Liver (tissue), 9 donors: ENCODE results near the gene HNRNPA0. TPM values are rescaled to one million over a fixed set of nuclear protein-coding genes. Genes with fewer than 3 reads are reported as not detected.

Experiments used
- DNase-seq: peaks from one replicate; pipeline ENCODE4 v3.0.0-alpha.2; 2017; ENCODE audit warnings: low spot score
- H3K27ac ChIP-seq, 2 donors: one replicate each; pipeline ENCODE4 v1.7.0; 2013; ENCODE audit warnings: inconsistent platforms in 2 of 2, low read length in 2 of 2, control low read depth in 1 of 2, low read depth in 1 of 2, mild to moderate bottlenecking in 1 of 2
- H3K27me3 ChIP-seq, 4 donors: one replicate each; pipeline versions ENCODE4 v1.6.1 to v1.7.0; 2013; ENCODE audit warnings: low read length in 3 of 4, inconsistent platforms in 1 of 4, mild to moderate bottlenecking in 1 of 4, moderate library complexity in 1 of 4; ENCODE audit not compliant: control insufficient read depth in 4 of 4, insufficient read depth in 4 of 4
- H3K36me3 ChIP-seq, 4 donors: one replicate each; pipeline versions ENCODE4 v1.6.1 to v1.7.0; 2013; ENCODE audit warnings: low read length in 3 of 4, mild to moderate bottlenecking in 3 of 4, low read depth in 1 of 4, moderate library complexity in 1 of 4; ENCODE audit not compliant: control insufficient read depth in 4 of 4, insufficient read depth in 3 of 4
- H3K4me1 ChIP-seq, 4 donors: one replicate each; pipeline versions ENCODE4 v1.6.1 to v1.7.0; 2013; ENCODE audit warnings: low read length in 3 of 4, mild to moderate bottlenecking in 3 of 4, moderate library complexity in 1 of 4; ENCODE audit not compliant: control insufficient read depth in 4 of 4, insufficient read depth in 4 of 4
- H3K4me3 ChIP-seq, 3 donors: one replicate each; pipeline versions ENCODE4 v1.6.1 to v1.7.0; 2013; ENCODE audit warnings: low read length in 3 of 3, control low read depth in 1 of 3, low read depth in 1 of 3, mild to moderate bottlenecking in 1 of 3
- H3K9ac ChIP-seq, 2 donors: one replicate each; pipeline ENCODE4 v1.7.0; 2013; ENCODE audit warnings: low read length in 2 of 2, mild to moderate bottlenecking in 2 of 2, moderate library complexity in 2 of 2, control low read depth in 1 of 2, low read depth in 1 of 2
- H3K9me3 ChIP-seq, 4 donors: one replicate each; pipeline versions ENCODE4 v1.6.1 to v1.7.0; 2013; ENCODE audit warnings: low read length in 3 of 4; ENCODE audit not compliant: control insufficient read depth in 4 of 4
- ATF3 ChIP-seq: IDR thresholded peaks from 2 replicates; pipeline ENCODE4 v1.6.1; 2016; ENCODE audit warnings: antibody characterized with exemption
- EGR1 ChIP-seq, 2 donors: IDR thresholded peaks; 2 replicates each; pipeline ENCODE4 v1.6.1; 2016 to 2018; ENCODE audit warnings: antibody characterized with exemption in 2 of 2, low read depth in 2 of 2
- FOXA1 ChIP-seq: IDR thresholded peaks from 2 replicates; pipeline ENCODE4 v1.6.1; 2016; ENCODE audit warnings: antibody characterized with exemption
- FOXA2 ChIP-seq: IDR thresholded peaks from 2 replicates; pipeline ENCODE4 v1.6.1; 2016; ENCODE audit warnings: antibody characterized with exemption
- GABPA ChIP-seq, 2 donors: IDR thresholded peaks in 1 of 2; conservative IDR thresholded peaks in 1 of 2; 2 replicates each; pipeline ENCODE4 v1.6.1; 2016; ENCODE audit warnings: antibody characterized with exemption in 2 of 2, mild to moderate bottlenecking in 1 of 2, moderate library complexity in 1 of 2
- HNF4A ChIP-seq, 2 donors: conservative IDR thresholded peaks; 2 replicates each; pipeline ENCODE4 v1.6.1; 2016; ENCODE audit warnings: antibody characterized with exemption in 2 of 2, mild to moderate bottlenecking in 2 of 2
- HNF4G ChIP-seq: IDR thresholded peaks from 2 replicates; pipeline ENCODE4 v1.6.1; 2016; ENCODE audit warnings: antibody characterized with exemption
- MAX ChIP-seq: IDR thresholded peaks from 2 replicates; pipeline ENCODE4 v1.6.1; 2016; ENCODE audit warnings: antibody characterized with exemption
- NR2F2 ChIP-seq: IDR thresholded peaks from 2 replicates; pipeline ENCODE4 v1.6.1; 2016; ENCODE audit warnings: antibody characterized with exemption
- RAD21 ChIP-seq, 2 donors: IDR thresholded peaks; 2 replicates each; pipeline ENCODE4 v1.6.1; 2016; ENCODE audit warnings: antibody characterized with exemption in 2 of 2, mild to moderate bottlenecking in 2 of 2
- RXRA ChIP-seq, 2 donors: IDR thresholded peaks; 2 replicates each; pipeline ENCODE4 v1.6.1; 2017 to 2018; ENCODE audit warnings: antibody characterized with exemption in 2 of 2, mild to moderate bottlenecking in 1 of 2
- TAF1 ChIP-seq: conservative IDR thresholded peaks from 2 replicates; pipeline ENCODE4 v1.6.1; 2016; ENCODE audit warnings: antibody characterized with exemption, mild to moderate bottlenecking
- YY1 ChIP-seq: IDR thresholded peaks from 2 replicates; pipeline ENCODE4 v1.6.1; 2016; ENCODE audit warnings: antibody characterized with exemption, mild to moderate bottlenecking
- WGBS: extraction: QIAGEN DNeasy Blood & Tissue Kit; methylation state at CpG from one replicate; pipeline ENCODE4 v1.1.7; 2013; 5-methylcytosine and 5-hydroxymethylcytosine counted together
- polyA plus RNA-seq, 2 donors: library from polyadenylated mRNA; stranded (reverse) in 1 of 2; unstranded in 1 of 2; fragments of 200-250 nt in 1 of 2; fragments of >200 nt in 1 of 2; fragmentation: Nextera tagmentation in 1 of 2; extraction: Ambion mirVana in 1 of 2; gene quantifications; one replicate each; pipeline versions ENCODE4 v1.2.1 to v1.2.3, GENCODE V29; 2013 to 2015
- total RNA-seq, 2 donors: library from RNA; depleted of rRNA; stranded (reverse); fragments of >200 nt; gene quantifications; one replicate each; pipeline ENCODE4 v1.2.3, GENCODE V29; 2014
- TF ChIP-seq, protein P1 (sequence below): IDR thresholded peaks from 2 replicates; pipeline ENCODE4 v1.6.1; 2016; ENCODE audit warnings: antibody characterized with exemption
- TF ChIP-seq, protein P2 (sequence below): IDR thresholded peaks from 2 replicates; pipeline ENCODE4 v1.6.1; 2016; ENCODE audit warnings: antibody characterized with exemption, mild to moderate bottlenecking
- donor health status: healthy.
- donor health status: healthy.
- donor health status: healthy.
- donor health status: healthy.
- donor health status: healthy.

HNRNPA0 gene
- total and polyA plus RNA-seq, 4 donors = 1.8 to 12.9 (median 7.6) TPM

GRCh38 chr5:137714946-137715345, 39.2 kb downstream of the HNRNPA0 start (continued):
- TF ChIP-seq, protein P1, sequence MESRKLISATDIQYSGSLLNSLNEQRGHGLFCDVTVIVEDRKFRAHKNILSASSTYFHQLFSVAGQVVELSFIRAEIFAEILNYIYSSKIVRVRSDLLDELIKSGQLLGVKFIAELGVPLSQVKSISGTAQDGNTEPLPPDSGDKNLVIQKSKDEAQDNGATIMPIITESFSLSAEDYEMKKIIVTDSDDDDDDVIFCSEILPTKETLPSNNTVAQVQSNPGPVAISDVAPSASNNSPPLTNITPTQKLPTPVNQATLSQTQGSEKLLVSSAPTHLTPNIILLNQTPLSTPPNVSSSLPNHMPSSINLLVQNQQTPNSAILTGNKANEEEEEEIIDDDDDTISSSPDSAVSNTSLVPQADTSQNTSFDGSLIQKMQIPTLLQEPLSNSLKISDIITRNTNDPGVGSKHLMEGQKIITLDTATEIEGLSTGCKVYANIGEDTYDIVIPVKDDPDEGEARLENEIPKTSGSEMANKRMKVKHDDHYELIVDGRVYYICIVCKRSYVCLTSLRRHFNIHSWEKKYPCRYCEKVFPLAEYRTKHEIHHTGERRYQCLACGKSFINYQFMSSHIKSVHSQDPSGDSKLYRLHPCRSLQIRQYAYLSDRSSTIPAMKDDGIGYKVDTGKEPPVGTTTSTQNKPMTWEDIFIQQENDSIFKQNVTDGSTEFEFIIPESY = no peak
- TF ChIP-seq GABPA (IDR thresholded peaks at IDR 0.05 in 1 of 2, conservative IDR thresholded peaks at IDR 0.05 in 1 of 2) = no peak
- TF ChIP-seq MAX = no peak
- no peak for TF ChIP-seq NR2F2
- no peak for TF ChIP-seq FOXA1

DNA sequence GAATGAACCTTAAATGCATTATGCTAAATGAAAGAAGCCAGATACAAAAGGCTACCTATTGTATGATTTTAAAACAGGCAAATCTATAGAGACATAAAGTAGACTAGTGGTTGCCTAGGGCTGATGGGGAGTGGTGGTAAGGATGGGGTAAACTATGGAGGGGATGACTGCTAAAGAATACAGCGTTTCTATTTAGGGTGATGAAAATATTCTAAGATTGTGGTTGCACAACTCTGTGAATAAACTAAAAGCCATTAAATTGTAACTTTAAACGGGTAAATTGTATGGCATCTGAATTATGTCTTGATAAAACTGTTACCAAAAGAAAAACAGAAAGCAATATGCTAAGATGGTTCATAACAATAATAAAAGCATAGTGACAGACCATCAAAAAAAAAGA, 39.7 kb downstream of the HNRNPA0 start:
- Histone ChIP-seq H3K9ac (no peak overlapping the region), H3K4me1 (peaks cover 0 to 7% (median 0%) of the 10 kb centered on the region in 4 donors), H3K4me3 (no peak overlapping the region), H3K27ac (no peak overlapping the region), H3K27me3 (no peaks in the 10 kb centered on the region), H3K9me3 (peaks cover 0 to 2% (median 0%) of the 10 kb centered on the region in 4 donors), H3K36me3 (peaks cover 0 to 2% (median 0%) of the 10 kb centered on the region in 4 donors)
- TF ChIP-seq RXRA (IDR thresholded peaks at IDR 0.05) = no peak
- no peak for DNase-seq
- WGBS = 92% methylated on average over 2 of the region's 2 CpGs

DNA sequence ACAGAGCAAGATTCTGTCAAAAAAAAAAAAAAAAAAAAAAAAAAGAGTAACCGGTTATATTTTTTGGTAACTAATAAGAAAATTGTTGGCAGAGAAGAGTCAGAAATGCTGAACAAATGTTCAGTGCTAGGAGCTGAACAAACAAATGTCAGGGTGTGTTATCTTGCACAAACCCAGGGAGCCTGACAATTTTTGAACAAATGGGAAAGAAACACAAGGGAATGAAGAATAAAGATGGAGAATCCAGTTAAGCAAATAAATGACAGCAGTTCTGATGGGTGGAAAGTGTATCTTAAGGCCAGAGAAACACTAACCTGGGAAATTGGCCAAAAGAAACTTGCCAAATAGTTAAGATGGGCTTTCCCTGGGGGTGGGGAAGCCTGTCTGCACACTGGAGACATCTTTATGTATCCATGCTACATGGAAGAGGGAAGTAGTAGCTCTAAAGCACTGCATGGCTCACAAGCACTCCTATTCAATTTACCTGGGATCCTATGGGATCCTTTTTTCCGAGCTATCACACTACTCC, 42.0 kb downstream of the HNRNPA0 start:
- no peaks in the 10 kb centered on the region for H3K27me3 ChIP-seq
- TF ChIP-seq HNF4A (conservative IDR thresholded peaks at IDR 0.05) = no peak
- TF ChIP-seq, protein P2, sequence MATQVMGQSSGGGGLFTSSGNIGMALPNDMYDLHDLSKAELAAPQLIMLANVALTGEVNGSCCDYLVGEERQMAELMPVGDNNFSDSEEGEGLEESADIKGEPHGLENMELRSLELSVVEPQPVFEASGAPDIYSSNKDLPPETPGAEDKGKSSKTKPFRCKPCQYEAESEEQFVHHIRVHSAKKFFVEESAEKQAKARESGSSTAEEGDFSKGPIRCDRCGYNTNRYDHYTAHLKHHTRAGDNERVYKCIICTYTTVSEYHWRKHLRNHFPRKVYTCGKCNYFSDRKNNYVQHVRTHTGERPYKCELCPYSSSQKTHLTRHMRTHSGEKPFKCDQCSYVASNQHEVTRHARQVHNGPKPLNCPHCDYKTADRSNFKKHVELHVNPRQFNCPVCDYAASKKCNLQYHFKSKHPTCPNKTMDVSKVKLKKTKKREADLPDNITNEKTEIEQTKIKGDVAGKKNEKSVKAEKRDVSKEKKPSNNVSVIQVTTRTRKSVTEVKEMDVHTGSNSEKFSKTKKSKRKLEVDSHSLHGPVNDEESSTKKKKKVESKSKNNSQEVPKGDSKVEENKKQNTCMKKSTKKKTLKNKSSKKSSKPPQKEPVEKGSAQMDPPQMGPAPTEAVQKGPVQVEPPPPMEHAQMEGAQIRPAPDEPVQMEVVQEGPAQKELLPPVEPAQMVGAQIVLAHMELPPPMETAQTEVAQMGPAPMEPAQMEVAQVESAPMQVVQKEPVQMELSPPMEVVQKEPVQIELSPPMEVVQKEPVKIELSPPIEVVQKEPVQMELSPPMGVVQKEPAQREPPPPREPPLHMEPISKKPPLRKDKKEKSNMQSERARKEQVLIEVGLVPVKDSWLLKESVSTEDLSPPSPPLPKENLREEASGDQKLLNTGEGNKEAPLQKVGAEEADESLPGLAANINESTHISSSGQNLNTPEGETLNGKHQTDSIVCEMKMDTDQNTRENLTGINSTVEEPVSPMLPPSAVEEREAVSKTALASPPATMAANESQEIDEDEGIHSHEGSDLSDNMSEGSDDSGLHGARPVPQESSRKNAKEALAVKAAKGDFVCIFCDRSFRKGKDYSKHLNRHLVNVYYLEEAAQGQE = no peak
- no peak for TF ChIP-seq RAD21 (IDR thresholded peaks at IDR 0.05)
- no peak for TF ChIP-seq ATF3
- no peak for TF ChIP-seq TAF1
- no peak for TF ChIP-seq GABPA (IDR thresholded peaks at IDR 0.05 in 1 of 2, conservative IDR thresholded peaks at IDR 0.05 in 1 of 2)
- TF ChIP-seq EGR1 (IDR thresholded peaks at IDR 0.05; ENCODE audit: low read depth in 2 of 2) = no peak
- no peak for TF ChIP-seq MAX
- TF ChIP-seq FOXA2 = no peak
- TF ChIP-seq RXRA (IDR thresholded peaks at IDR 0.05) = no peak
- TF ChIP-seq YY1 = no peak
- TF ChIP-seq HNF4G = no peak
- H3K9ac ChIP-seq = no peak overlapping the region
- 79% methylated on average over 2 of the region's 2 CpGs for WGBS
- H3K9me3 ChIP-seq = peaks cover 0 to 2% (median 0%) of the 10 kb centered on the region in 4 donors
- H3K36me3 ChIP-seq = peaks cover 0 to 2% (median 0%) of the 10 kb centered on the region in 4 donors
- peaks cover 0 to 6% (median 0%) of the 10 kb centered on the region in 4 donors for H3K4me1 ChIP-seq
- no peak overlapping the region for H3K4me3 ChIP-seq
- DNase-seq = no peak
- H3K27ac ChIP-seq = no peak overlapping the region
